HepG2 (cell line): Measurements from ENCODE around the gene ATP8A2. TPM values are rescaled to one million over a fixed set of nuclear protein-coding genes. Genes with fewer than 3 reads are reported as not detected.

Experiments used
- GRHL1 ChIP-seq: sonication (generic); formaldehyde crosslinking; conservative IDR thresholded peaks from 2 replicates; pipeline ENCODE4 v1.8.0; 2022; ENCODE audit warnings: missing genetic modification reagents
- KAT2B ChIP-seq: fragments of 150-350 bp; IDR thresholded peaks from 2 replicates; pipeline ENCODE4 v1.6.1; 2014; ENCODE audit warnings: low read depth, low read length, borderline replicate concordance
- MBD4 ChIP-seq: IDR thresholded peaks from 2 replicates; pipeline ENCODE4 v1.6.1; 2012; ENCODE audit warnings: low read length, inconsistent platforms, borderline replicate concordance
- ZBTB1 ChIP-seq: sonication (generic); formaldehyde crosslinking; IDR thresholded peaks from 2 replicates; pipeline ENCODE4 v1.4.0; 2020; ENCODE audit warnings: missing genetic modification reagents, borderline replicate concordance
- ZNF17 ChIP-seq: sonication (generic); formaldehyde crosslinking; IDR thresholded peaks from 2 replicates; pipeline ENCODE4 v1.5.0; 2020; ENCODE audit warnings: mild to moderate bottlenecking, missing genetic modification reagents
- ZNF30 ChIP-seq: sonication (generic); formaldehyde crosslinking; IDR thresholded peaks from 2 replicates; pipeline ENCODE4 v1.5.0; 2020; ENCODE audit warnings: mild to moderate bottlenecking, missing genetic modification reagents
- ZZZ3 ChIP-seq: sonication (generic); formaldehyde crosslinking; IDR thresholded peaks from 2 replicates; pipeline ENCODE4 v1.4.0; 2020; ENCODE audit warnings: missing genetic modification reagents, mild to moderate bottlenecking, borderline replicate concordance
- polyA plus RNA-seq, 8 experiments: library from polyadenylated mRNA; depleted of rRNA in 3 of 8; stranded (reverse) in 7 of 8; unstranded in 1 of 8; fragments of >200 nt; fragmentation: Illumina TruSeq in 4 of 8; extraction: Trizol in 4 of 8; gene quantifications; 2 replicates each; pipeline versions ENCODE4 v1.2.1 to v1.2.3, GENCODE V29; 2011 to 2016; ENCODE audit warnings: low read depth in 4 of 8, missing spikeins in 1 of 8, mixed read lengths in 1 of 8; ENCODE audit not compliant: insufficient read depth in 1 of 8
- total RNA-seq, 5 experiments: library from RNA; depleted of rRNA; stranded (reverse); fragments of >200 nt; fragmentation: Illumina TruSeq; extraction: Trizol; gene quantifications; 2 replicates each; pipeline ENCODE4 v1.2.3, GENCODE V29; 2016; ENCODE audit warnings: low read depth in 1 of 5
- TF ChIP-seq, protein P1 (sequence below): sonication (generic); formaldehyde crosslinking; IDR thresholded peaks from 2 replicates; pipeline ENCODE4 v1.5.0; 2020; ENCODE audit warnings: mild to moderate bottlenecking, missing genetic modification reagents, borderline replicate concordance
- TF ChIP-seq, protein P2 (sequence below): sonication (generic); formaldehyde crosslinking; IDR thresholded peaks from 2 replicates; pipeline ENCODE4 v1.4.0; 2020; ENCODE audit warnings: missing genetic modification reagents, borderline replicate concordance

The ATP8A2 gene
- total and polyA plus RNA-seq, 2 of the 13 experiments (the other 11 are each of a cell fraction or from before 2014, with no cell fraction given): 0.09 TPM; not detected in 1

GRCh38 chr13:25679936-25680335 lies 308.2 kb downstream of the ATP8A2 start (continued):
- TF ChIP-seq, protein P1, sequence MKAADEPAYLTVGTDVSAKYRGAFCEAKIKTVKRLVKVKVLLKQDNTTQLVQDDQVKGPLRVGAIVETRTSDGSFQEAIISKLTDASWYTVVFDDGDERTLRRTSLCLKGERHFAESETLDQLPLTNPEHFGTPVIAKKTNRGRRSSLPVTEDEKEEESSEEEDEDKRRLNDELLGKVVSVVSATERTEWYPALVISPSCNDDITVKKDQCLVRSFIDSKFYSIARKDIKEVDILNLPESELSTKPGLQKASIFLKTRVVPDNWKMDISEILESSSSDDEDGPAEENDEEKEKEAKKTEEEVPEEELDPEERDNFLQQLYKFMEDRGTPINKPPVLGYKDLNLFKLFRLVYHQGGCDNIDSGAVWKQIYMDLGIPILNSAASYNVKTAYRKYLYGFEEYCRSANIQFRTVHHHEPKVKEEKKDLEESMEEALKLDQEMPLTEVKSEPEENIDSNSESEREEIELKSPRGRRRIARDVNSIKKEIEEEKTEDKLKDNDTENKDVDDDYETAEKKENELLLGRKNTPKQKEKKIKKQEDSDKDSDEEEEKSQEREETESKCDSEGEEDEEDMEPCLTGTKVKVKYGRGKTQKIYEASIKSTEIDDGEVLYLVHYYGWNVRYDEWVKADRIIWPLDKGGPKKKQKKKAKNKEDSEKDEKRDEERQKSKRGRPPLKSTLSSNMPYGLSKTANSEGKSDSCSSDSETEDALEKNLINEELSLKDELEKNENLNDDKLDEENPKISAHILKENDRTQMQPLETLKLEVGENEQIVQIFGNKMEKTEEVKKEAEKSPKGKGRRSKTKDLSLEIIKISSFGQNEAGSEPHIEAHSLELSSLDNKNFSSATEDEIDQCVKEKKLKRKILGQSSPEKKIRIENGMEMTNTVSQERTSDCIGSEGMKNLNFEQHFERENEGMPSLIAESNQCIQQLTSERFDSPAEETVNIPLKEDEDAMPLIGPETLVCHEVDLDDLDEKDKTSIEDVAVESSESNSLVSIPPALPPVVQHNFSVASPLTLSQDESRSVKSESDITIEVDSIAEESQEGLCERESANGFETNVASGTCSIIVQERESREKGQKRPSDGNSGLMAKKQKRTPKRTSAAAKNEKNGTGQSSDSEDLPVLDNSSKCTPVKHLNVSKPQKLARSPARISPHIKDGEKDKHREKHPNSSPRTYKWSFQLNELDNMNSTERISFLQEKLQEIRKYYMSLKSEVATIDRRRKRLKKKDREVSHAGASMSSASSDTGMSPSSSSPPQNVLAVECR (CRISPR knock-in tag): no peak
- no peak for TF ChIP-seq ZBTB1
- TF ChIP-seq ZZZ3 (CRISPR knock-in tag): no peak
- no peak for TF ChIP-seq ZNF30 (CRISPR knock-in tag)
- TF ChIP-seq GRHL1 (CRISPR knock-in tag): no peak
- TF ChIP-seq MBD4: no peak
- TF ChIP-seq ZNF17 (CRISPR knock-in tag): no peak
- no peak for TF ChIP-seq KAT2B
- TF ChIP-seq, protein P2, sequence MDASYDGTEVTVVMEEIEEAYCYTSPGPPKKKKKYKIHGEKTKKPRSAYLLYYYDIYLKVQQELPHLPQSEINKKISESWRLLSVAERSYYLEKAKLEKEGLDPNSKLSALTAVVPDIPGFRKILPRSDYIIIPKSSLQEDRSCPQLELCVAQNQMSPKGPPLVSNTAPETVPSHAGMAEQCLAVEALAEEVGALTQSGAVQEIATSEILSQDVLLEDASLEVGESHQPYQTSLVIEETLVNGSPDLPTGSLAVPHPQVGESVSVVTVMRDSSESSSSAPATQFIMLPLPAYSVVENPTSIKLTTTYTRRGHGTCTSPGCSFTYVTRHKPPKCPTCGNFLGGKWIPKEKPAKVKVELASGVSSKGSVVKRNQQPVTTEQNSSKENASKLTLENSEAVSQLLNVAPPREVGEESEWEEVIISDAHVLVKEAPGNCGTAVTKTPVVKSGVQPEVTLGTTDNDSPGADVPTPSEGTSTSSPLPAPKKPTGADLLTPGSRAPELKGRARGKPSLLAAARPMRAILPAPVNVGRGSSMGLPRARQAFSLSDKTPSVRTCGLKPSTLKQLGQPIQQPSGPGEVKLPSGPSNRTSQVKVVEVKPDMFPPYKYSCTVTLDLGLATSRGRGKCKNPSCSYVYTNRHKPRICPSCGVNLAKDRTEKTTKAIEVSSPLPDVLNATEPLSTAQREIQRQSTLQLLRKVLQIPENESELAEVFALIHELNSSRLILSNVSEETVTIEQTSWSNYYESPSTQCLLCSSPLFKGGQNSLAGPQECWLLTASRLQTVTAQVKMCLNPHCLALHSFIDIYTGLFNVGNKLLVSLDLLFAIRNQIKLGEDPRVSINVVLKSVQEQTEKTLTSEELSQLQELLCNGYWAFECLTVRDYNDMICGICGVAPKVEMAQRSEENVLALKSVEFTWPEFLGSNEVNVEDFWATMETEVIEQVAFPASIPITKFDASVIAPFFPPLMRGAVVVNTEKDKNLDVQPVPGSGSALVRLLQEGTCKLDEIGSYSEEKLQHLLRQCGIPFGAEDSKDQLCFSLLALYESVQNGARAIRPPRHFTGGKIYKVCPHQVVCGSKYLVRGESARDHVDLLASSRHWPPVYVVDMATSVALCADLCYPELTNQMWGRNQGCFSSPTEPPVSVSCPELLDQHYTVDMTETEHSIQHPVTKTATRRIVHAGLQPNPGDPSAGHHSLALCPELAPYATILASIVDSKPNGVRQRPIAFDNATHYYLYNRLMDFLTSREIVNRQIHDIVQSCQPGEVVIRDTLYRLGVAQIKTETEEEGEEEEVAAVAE (CRISPR knock-in tag): no peak
